Activated naive CD4-positive, alpha-beta T cell treated with anti-CD3 and anti-CD28 coated beads, Interleukin-2, amount 50 U/mL, for 24 hours (primary cell): ENCODE measurements around the gene BMS1.
"Not testable (repeated sequence)": the region's sequence is repeated elsewhere in the genome, so short reads cannot be mapped to it uniquely, and the experiment has no call there.

Experiments used
- H3K27ac Mint-ChIP-seq: one replicate; pipeline ENCODE4 v1.8.0; 2021; ENCODE audit warnings: mild to moderate bottlenecking, mixed read lengths
- H3K27me3 Mint-ChIP-seq: one replicate; pipeline ENCODE4 v1.8.0; 2021; ENCODE audit warnings: mixed read lengths
- H3K36me3 Mint-ChIP-seq: one replicate; pipeline ENCODE4 v1.8.0; 2021; ENCODE audit warnings: mixed read lengths
- H3K4me1 Mint-ChIP-seq: one replicate; pipeline ENCODE4 v1.8.0; 2021; ENCODE audit warnings: mixed read lengths
- H3K4me3 Mint-ChIP-seq: one replicate; pipeline ENCODE4 v1.8.0; 2021; ENCODE audit warnings: mild to moderate bottlenecking, mixed read lengths
- H3K9me3 Mint-ChIP-seq: one replicate; pipeline ENCODE4 v1.8.0; 2021; ENCODE audit warnings: mixed read lengths

The BMS1 gene

GRCh38 chr10:42782446-42783180 is at the start of gene BMS1:
BMS1 (plus strand) TSS chr10:42782795; CDS start chr10:42784395, 1,600 bp downstream.
- Mint-ChIP-seq H3K9me3 (no peaks in the 10 kb centered on the region), H3K27me3 (no peaks in the 10 kb centered on the region), H3K36me3 (peaks cover 4% of the 10 kb centered on the region), H3K4me3 (peak within 1 kb of the TSS; percentile 94), H3K4me1 (peaks cover 31% of the 10 kb centered on the region), H3K27ac (peak within 1 kb of the TSS; percentile 97)

- Mint-ChIP-seq H3K36me3 (no peaks in the 10 kb centered on the region), H3K4me1 (no peaks in the 10 kb centered on the region), H3K27me3 (peaks cover 12% of the 10 kb centered on the region), H3K4me3 (no peak overlapping the region), H3K9me3 (no peaks in the 10 kb centered on the region), H3K27ac (no peak overlapping the region)
Measured at GRCh38 chr10:42734536-42734935, 48.1 kb upstream of the BMS1 start.

- no peak overlapping the region for H3K4me3 Mint-ChIP-seq
- peaks cover 8% of the 10 kb centered on the region for H3K9me3 Mint-ChIP-seq
- H3K4me1 Mint-ChIP-seq: no peaks in the 10 kb centered on the region
- H3K27me3 Mint-ChIP-seq: peaks cover 14% of the 10 kb centered on the region
- no peak overlapping the region for H3K27ac Mint-ChIP-seq
- H3K36me3 Mint-ChIP-seq: peaks cover 4% of the 10 kb centered on the region
Measured at GRCh38 chr10:42738679-42739078, 43.9 kb upstream of the BMS1 start.

- not testable (repeated sequence) for H3K4me3 Mint-ChIP-seq, H3K27ac Mint-ChIP-seq, H3K9me3 Mint-ChIP-seq, H3K36me3 Mint-ChIP-seq, H3K4me1 Mint-ChIP-seq
- peaks cover 13% of the 10 kb centered on the region for H3K27me3 Mint-ChIP-seq
Measured at GRCh38 chr10:42741536-42741935, 41.1 kb upstream of the BMS1 start.

- Mint-ChIP-seq H3K27ac (no peak overlapping the region), H3K4me3 (no peak overlapping the region), H3K9me3 (peaks cover 8% of the 10 kb centered on the region), H3K27me3 (peaks cover 10% of the 10 kb centered on the region), H3K4me1 (no peaks in the 10 kb centered on the region), H3K36me3 (peaks cover 4% of the 10 kb centered on the region)
Measured at GRCh38 chr10:42743697-42744096, 38.9 kb upstream of the BMS1 start.

GRCh38 chr10:42744134-42744701 is 38.4 kb upstream of the BMS1 start:
- Mint-ChIP-seq H3K36me3 (peaks cover 4% of the 10 kb centered on the region), H3K27me3 (peaks cover 13% of the 10 kb centered on the region), H3K27ac (no peak overlapping the region), H3K4me3 (no peak overlapping the region), H3K9me3 (peaks cover 8% of the 10 kb centered on the region), H3K4me1 (no peaks in the 10 kb centered on the region)

- Mint-ChIP-seq H3K36me3 (no peaks in the 10 kb centered on the region), H3K4me3 (peak overlapping the region; percentile 80), H3K27ac (no peak overlapping the region), H3K9me3 (no peaks in the 10 kb centered on the region), H3K27me3 (peaks cover 42% of the 10 kb centered on the region), H3K4me1 (peaks cover 8% of the 10 kb centered on the region)
Measured at GRCh38 chr10:42753126-42753506, 29.5 kb upstream of the BMS1 start.

- Mint-ChIP-seq H3K4me3 (peak overlapping the region; percentile 80), H3K27me3 (peaks cover 42% of the 10 kb centered on the region), H3K4me1 (peaks cover 8% of the 10 kb centered on the region), H3K9me3 (no peaks in the 10 kb centered on the region), H3K36me3 (no peaks in the 10 kb centered on the region), H3K27ac (no peak overlapping the region)
Measured at GRCh38 chr10:42753507-42754154, 29.0 kb upstream of the BMS1 start.

- peak overlapping the region; percentile 80 for H3K4me3 Mint-ChIP-seq
- H3K27ac Mint-ChIP-seq: no peak overlapping the region
- no peaks in the 10 kb centered on the region for H3K36me3 Mint-ChIP-seq
- H3K9me3 Mint-ChIP-seq: no peaks in the 10 kb centered on the region
- H3K27me3 Mint-ChIP-seq: peaks cover 41% of the 10 kb centered on the region
- H3K4me1 Mint-ChIP-seq: peaks cover 8% of the 10 kb centered on the region
Measured at GRCh38 chr10:42754155-42755027, 28.2 kb upstream of the BMS1 start.

GRCh38 chr10:42755028-42755451 is 27.6 kb upstream of the BMS1 start:
- peak overlapping the region; percentile 61 for H3K4me3 Mint-ChIP-seq
- H3K36me3 Mint-ChIP-seq: no peaks in the 10 kb centered on the region
- no peaks in the 10 kb centered on the region for H3K9me3 Mint-ChIP-seq
- H3K27ac Mint-ChIP-seq: no peak overlapping the region
- H3K4me1 Mint-ChIP-seq: peaks cover 8% of the 10 kb centered on the region
- H3K27me3 Mint-ChIP-seq: peaks cover 44% of the 10 kb centered on the region

- H3K27me3 Mint-ChIP-seq: peaks cover 50% of the 10 kb centered on the region
- peaks cover 8% of the 10 kb centered on the region for H3K4me1 Mint-ChIP-seq
- H3K27ac Mint-ChIP-seq: no peak overlapping the region
- peak overlapping the region; percentile 61 for H3K4me3 Mint-ChIP-seq
- H3K36me3 Mint-ChIP-seq: no peaks in the 10 kb centered on the region
- no peaks in the 10 kb centered on the region for H3K9me3 Mint-ChIP-seq
Measured at GRCh38 chr10:42755556-42756093, 27.0 kb upstream of the BMS1 start.

- Mint-ChIP-seq H3K9me3 (no peaks in the 10 kb centered on the region), H3K4me1 (no peaks in the 10 kb centered on the region), H3K27me3 (peaks cover 25% of the 10 kb centered on the region), H3K36me3 (no peaks in the 10 kb centered on the region), H3K27ac (peak overlapping the region; percentile 30), H3K4me3 (no peak overlapping the region)
Measured at GRCh38 chr10:42767906-42768305, 14.7 kb upstream of the BMS1 start.

GRCh38 chr10:42768581-42769152 is 13.9 kb upstream of the BMS1 start:
- H3K36me3 Mint-ChIP-seq: no peaks in the 10 kb centered on the region
- H3K27me3 Mint-ChIP-seq: peaks cover 20% of the 10 kb centered on the region
- no peak overlapping the region for H3K4me3 Mint-ChIP-seq
- H3K4me1 Mint-ChIP-seq: no peaks in the 10 kb centered on the region
- H3K9me3 Mint-ChIP-seq: no peaks in the 10 kb centered on the region
- no peak overlapping the region for H3K27ac Mint-ChIP-seq

GRCh38 chr10:42769173-42769572 is 13.4 kb upstream of the BMS1 start:
- no peak overlapping the region for H3K27ac Mint-ChIP-seq
- H3K27me3 Mint-ChIP-seq: peaks cover 19% of the 10 kb centered on the region

GRCh38 chr10:42769673-42770072 is 12.9 kb upstream of the BMS1 start:
- Mint-ChIP-seq H3K9me3 (no peaks in the 10 kb centered on the region), H3K4me3 (no peak overlapping the region), H3K4me1 (no peaks in the 10 kb centered on the region), H3K36me3 (no peaks in the 10 kb centered on the region), H3K27me3 (peaks cover 19% of the 10 kb centered on the region), H3K27ac (no peak overlapping the region)

More at GRCh38 chr10:42769173-42769572, 13.4 kb upstream of the BMS1 start:
- Mint-ChIP-seq H3K9me3 (no peaks in the 10 kb centered on the region), H3K4me3 (no peak overlapping the region), H3K36me3 (no peaks in the 10 kb centered on the region), H3K4me1 (no peaks in the 10 kb centered on the region)
